Right lobe of liver (tissue), 6 donors: ENCODE measurements around the gene AASDH. TPM values are rescaled to one million over a fixed set of nuclear protein-coding genes. Genes with fewer than 3 reads are reported as not detected.

Source experiments
- ATAC-seq, 4 donors: fragments of 200-7000 bp; cut with Tn5 transposase; one replicate each; pipeline ENCODE4 v1.9.1; 2020; ENCODE audit warnings: mild to moderate bottlenecking in 4 of 4, moderate library complexity in 4 of 4
- DNase-seq, 3 donors: peaks; one replicate each; pipeline ENCODE4 v3.0.0-alpha.2; 2020
- H3K27ac ChIP-seq, 3 donors: fragments of 200-600 bp; one replicate each; pipeline ENCODE4 v1.8.0; 2022
- H3K27me3 ChIP-seq, 2 donors: fragments of 200-600 bp; one replicate each; pipeline ENCODE4 v1.8.0; 2022
- H3K36me3 ChIP-seq, 4 donors: fragments of 200-600 bp; sonication (generic) in 1 of 4; one replicate each; pipeline versions ENCODE4 v1.5.1 to v1.8.0; 2017 to 2022; ENCODE audit warnings: control low read depth in 1 of 4
- H3K4me1 ChIP-seq, 4 donors: fragments of 200-600 bp; sonication (generic) in 1 of 4; one replicate each; pipeline versions ENCODE4 v1.5.1 to v1.8.0; 2017 to 2022; ENCODE audit warnings: control low read depth in 1 of 4
- H3K4me3 ChIP-seq, 3 donors: fragments of 200-600 bp; one replicate each; pipeline ENCODE4 v1.8.0; 2022
- H3K9me3 ChIP-seq, 4 donors: fragments of 200-600 bp; sonication (generic) in 1 of 4; one replicate each; pipeline versions ENCODE4 v1.5.1 to v1.8.0; 2017 to 2022; ENCODE audit warnings: control low read depth in 1 of 4
- CTCF ChIP-seq, 4 donors: fragments of 200-600 bp in 3 of 4; fragments of 450-650 bp in 1 of 4; IDR thresholded peaks; one replicate each; pipeline versions ENCODE4 v1.5.1 to v1.8.0; 2016 to 2022; ENCODE audit warnings: antibody characterized with exemption in 4 of 4, mild to moderate bottlenecking in 2 of 4
- POLR2A ChIP-seq: fragments of 450-650 bp; IDR thresholded peaks from one replicate; pipeline ENCODE4 v1.6.1; 2017; ENCODE audit warnings: antibody characterized with exemption, mild to moderate bottlenecking
- WGBS: methylation state at CpG from one replicate; pipeline ENCODE4 v1.1.6; 2018; ENCODE audit warnings: low coverage, low lambda C conversion rate; ENCODE audit not compliant: insufficient coverage; ENCODE audit errors: missing lambda C conversion rate; 5-methylcytosine and 5-hydroxymethylcytosine counted together
- intact Hi-C, 2 donors: fragments of 100-400 bp; cut with DNase I; formaldehyde crosslinking; loops; one replicate each; pipeline versions ENCODE4 v1.11.2 to v1.14.1; 2022
- total RNA-seq, 6 experiments: library from RNA; depleted of rRNA in 2 of 6; stranded (reverse); fragments of >200 nt in 2 of 6; fragmentation: NEBNext Ultra II Directional in 3 of 6; extraction: Animal tissue kit (Norgen Biotek cat#: 25700) in 3 of 6; gene quantifications; one replicate each; pipeline versions ENCODE4 v1.1.0 to v1.2.4, GENCODE V29; 2016 to 2023
- donor health status: DM: no; HTN: yes; CAD: no.
- donor health status: DM: no; HTN: no; CAD: no.
- donor health status: DM: no; HTN: no; CAD: no.
- donor health status: DM: no; HTN: yes; CAD: no.
- donor health status: DM: no; HTN: yes; CAD: no.

The AASDH gene
- total RNA-seq, 6 experiments from 2014 or later = 4.8 to 10.1 (median 5.5) TPM

DNA sequence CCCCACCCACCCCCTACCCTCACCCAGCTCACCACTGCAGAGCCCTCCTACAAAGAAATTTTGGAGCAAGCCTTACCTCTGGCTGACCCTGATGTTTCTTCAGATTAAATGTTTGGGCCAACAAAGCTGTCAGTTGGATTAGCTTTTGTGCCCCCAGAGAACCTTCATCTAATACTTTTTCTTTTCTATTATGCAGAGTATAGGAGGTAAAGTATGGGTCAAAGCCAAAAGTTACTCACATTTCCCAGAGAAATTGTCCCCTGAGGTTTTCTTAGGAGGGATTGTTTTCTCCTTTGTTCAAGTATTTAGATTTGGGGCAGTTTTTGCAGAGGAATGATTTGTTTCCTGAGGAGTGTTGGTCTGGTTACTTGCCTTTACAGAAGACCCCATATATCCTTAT lies 69.5 kb downstream of the AASDH start:
- no peaks in the 10 kb centered on the region for H3K36me3 ChIP-seq
- intact Hi-C loops = loop anchor here in 1 of 2 donors (10.0 kb wide), 1 partner anchor 373 kb away; the partner anchor contains the start of gene CEP135

DNA sequence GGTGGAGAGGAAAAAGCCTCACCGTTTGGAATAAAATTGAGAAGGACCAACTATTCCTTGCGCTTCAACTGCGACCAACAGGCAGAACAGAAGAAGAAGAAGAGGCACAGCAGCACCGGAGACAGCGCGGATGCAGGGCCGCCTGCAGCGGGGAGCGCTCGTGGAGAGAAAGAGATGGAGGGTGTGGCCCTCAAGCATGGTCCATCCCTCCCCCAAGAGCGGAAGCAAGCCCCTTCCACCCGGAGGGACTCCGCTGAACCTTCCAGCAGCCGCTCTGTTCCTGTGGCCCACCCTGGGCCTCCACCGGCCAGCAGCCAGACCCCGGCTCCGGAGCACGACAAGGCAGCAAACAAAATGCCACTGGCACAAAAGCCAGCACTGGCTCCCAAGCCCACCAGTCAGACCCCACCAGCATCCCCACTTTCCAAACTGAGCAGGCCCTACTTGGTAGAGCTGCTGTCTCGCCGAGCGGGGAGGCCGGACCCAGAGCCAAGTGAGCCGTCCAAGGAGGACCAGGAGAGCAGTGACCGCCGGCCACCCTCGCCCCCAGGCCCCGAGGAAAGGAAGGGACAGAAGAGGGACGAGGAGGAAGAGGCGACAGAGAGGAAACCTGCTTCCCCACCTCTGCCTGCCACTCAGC lies 71.2 kb downstream of the AASDH start:
- ATAC-seq = no peak
- intact Hi-C loops = loop anchor here in 1 of 2 donors (10.0 kb wide), 1 partner anchor 371 kb away; the partner anchor contains the start of gene CEP135
- no peaks in the 10 kb centered on the region for H3K36me3 ChIP-seq
- H3K4me3 ChIP-seq = no peak overlapping the region
- no peak overlapping the region for H3K27ac ChIP-seq
- TF ChIP-seq POLR2A (no peak), CTCF (IDR thresholded peaks at IDR 0.05) (no peak)
- WGBS = 87% methylated on average over 17 of the region's 29 CpGs
- no peaks in the 10 kb centered on the region for H3K4me1 ChIP-seq
- no peaks in the 10 kb centered on the region for H3K9me3 ChIP-seq
- DNase-seq = no peak
- no peaks in the 10 kb centered on the region for H3K27me3 ChIP-seq

More for the DNA sequence above, 69.5 kb downstream of the AASDH start:
- no peak overlapping the region for H3K4me3 ChIP-seq
- no peak overlapping the region for H3K27ac ChIP-seq
- H3K27me3 ChIP-seq = no peaks in the 10 kb centered on the region
- no peaks in the 10 kb centered on the region for H3K4me1 ChIP-seq
- no peak for TF ChIP-seq CTCF (IDR thresholded peaks at IDR 0.05)
- TF ChIP-seq POLR2A = no peak
- no peak for DNase-seq
- no peaks in the 10 kb centered on the region for H3K9me3 ChIP-seq
- ATAC-seq = no peak

- TF ChIP-seq CTCF (IDR thresholded peaks at IDR 0.05) (no peak), POLR2A (no peak)
- no peak for ATAC-seq
- Histone ChIP-seq H3K27me3 (no peaks in the 10 kb centered on the region), H3K36me3 (no peaks in the 10 kb centered on the region), H3K27ac (no peak overlapping the region), H3K4me3 (no peak overlapping the region), H3K4me1 (no peaks in the 10 kb centered on the region), H3K9me3 (no peaks in the 10 kb centered on the region)
- WGBS = 84% methylated on average over 8 of the region's 24 CpGs
- intact Hi-C loops = loop anchor here in 1 of 2 donors (10.0 kb wide), 1 partner anchor 371 kb away; the partner anchor contains the start of gene CEP135
- DNase-seq = no peak
Measured at GRCh38 chr4:56315543-56315942, 71.7 kb downstream of the AASDH start.

GRCh38 chr4:56315041-56315440 lies 72.2 kb downstream of the AASDH start:
- DNase-seq (no peak), ATAC-seq (no peak)
- intact Hi-C loops = loop anchor here in 1 of 2 donors (10.0 kb wide), 1 partner anchor 370 kb away; the partner anchor contains the start of gene CEP135
- no peak overlapping the region for H3K27ac ChIP-seq
- H3K27me3 ChIP-seq = no peaks in the 10 kb centered on the region
- no peak for TF ChIP-seq CTCF (IDR thresholded peaks at IDR 0.05)
- TF ChIP-seq POLR2A = no peak
- no peaks in the 10 kb centered on the region for H3K9me3 ChIP-seq
- WGBS = 93% methylated on average over 12 of the region's 29 CpGs
- H3K36me3 ChIP-seq = no peaks in the 10 kb centered on the region
- H3K4me3 ChIP-seq = no peak overlapping the region
- H3K4me1 ChIP-seq = no peaks in the 10 kb centered on the region
